ENCODE results near the gene CD300LG. TPM values are rescaled to one million over a fixed set of nuclear protein-coding genes. Genes with fewer than 3 reads are reported as not detected.

The CD300LG gene
- total and polyA plus RNA-seq, 8 donors = 0.09 to 4.3 (median 0.43) TPM

DNA sequence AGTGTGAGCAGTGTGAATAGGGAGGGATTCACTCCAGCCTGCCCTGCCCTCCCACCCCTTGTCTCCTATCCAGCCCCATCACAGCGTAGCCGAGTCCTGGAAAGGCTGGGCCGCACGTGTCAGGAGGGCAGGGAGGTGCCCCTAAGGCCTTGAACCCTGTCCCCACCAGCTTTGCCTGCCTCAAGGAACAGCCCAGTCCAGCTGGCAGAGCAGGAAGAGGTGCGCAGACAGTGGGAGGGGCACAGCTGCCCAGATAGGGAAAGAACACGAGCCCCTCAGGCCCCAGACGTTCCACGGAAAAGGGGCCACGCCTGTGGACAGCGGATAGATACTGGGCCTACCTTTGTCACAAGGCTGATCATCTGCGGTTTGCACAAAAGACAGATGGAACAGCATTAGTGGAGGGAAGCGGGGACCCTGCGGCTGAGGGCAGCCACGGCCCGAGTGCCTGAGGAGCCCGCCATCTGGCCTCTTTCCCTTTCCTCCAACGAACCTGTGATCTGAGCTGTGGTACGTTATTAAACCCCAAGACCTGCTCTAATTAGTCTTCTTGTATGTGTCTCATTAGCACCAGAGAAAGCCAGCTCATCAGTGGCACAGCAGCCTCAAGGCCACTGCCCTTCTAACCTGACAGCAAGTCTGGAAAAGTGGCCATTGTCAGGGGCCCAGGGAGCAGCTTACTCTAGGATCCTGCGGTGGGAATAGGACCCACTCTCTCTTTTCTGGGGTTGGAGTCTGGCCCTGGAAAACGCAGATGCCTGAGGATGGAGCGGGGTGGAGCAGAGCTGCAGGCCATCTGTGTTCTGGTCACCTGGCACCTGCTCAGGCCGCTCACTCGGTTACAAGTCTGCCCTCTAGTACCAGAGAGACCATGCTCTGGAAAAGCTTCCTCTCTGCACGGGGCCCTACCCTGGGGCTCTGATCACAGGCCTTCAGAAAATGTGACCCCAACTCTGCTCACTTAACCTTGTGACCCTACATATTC, 30.3 kb upstream of the CD300LG start:
- FAIRE-seq (no peak), DNase-seq (no peak), ATAC-seq (no peak)
- TF ChIP-seq, protein P1, sequence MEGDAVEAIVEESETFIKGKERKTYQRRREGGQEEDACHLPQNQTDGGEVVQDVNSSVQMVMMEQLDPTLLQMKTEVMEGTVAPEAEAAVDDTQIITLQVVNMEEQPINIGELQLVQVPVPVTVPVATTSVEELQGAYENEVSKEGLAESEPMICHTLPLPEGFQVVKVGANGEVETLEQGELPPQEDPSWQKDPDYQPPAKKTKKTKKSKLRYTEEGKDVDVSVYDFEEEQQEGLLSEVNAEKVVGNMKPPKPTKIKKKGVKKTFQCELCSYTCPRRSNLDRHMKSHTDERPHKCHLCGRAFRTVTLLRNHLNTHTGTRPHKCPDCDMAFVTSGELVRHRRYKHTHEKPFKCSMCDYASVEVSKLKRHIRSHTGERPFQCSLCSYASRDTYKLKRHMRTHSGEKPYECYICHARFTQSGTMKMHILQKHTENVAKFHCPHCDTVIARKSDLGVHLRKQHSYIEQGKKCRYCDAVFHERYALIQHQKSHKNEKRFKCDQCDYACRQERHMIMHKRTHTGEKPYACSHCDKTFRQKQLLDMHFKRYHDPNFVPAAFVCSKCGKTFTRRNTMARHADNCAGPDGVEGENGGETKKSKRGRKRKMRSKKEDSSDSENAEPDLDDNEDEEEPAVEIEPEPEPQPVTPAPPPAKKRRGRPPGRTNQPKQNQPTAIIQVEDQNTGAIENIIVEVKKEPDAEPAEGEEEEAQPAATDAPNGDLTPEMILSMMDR (IDR thresholded peaks at IDR 0.05) = no peak
- Histone ChIP-seq H3K4me3 (no peak overlapping the region), H3K9me3 (no peaks in the 10 kb centered on the region), H3K27me3 (no peaks in the 10 kb centered on the region), H3K4me1 (no peaks in the 10 kb centered on the region), H3K27ac (no peak overlapping the region), H3K36me3 (peaks cover 0 to 8% (median 0%) of the 10 kb centered on the region in 3 donors)
- WGBS, 2 donors = 88 to 91% methylated on average over 23 to 24 of the region's 24 CpGs
- intact Hi-C loops (cut with DNase I) = no loop called here

DNA sequence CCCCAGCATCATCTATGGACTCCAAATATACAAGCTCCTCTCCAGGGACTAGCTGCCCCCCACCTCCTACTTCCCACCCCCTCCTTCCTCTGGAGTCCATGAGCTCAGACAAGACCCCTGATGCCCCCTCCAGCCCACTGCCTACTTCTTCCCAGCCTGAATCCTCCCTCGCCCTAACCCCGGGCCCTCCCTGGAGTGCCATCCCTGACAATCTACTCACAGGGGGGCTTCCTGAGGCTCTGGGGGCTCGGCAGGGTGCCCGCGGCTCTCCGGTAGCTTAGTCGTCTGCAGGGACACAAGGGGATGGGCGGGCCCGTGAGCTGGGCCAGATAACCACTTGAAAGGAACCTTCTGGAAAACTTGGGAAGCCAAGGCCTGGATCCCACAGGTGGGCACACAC, 29.1 kb upstream of the CD300LG start:
- H3K4me1 ChIP-seq = no peaks in the 10 kb centered on the region
- no peak for ATAC-seq
- DNase-seq = no peak
- peaks cover 0 to 8% (median 0%) of the 10 kb centered on the region in 3 donors for H3K36me3 ChIP-seq
- H3K4me3 ChIP-seq = no peak overlapping the region
- intact Hi-C loops (cut with DNase I) = no loop called here
- TF ChIP-seq, protein P1 (IDR thresholded peaks at IDR 0.05) = no peak
- no peaks in the 10 kb centered on the region for H3K27me3 ChIP-seq
- FAIRE-seq = no peak
- H3K27ac ChIP-seq = no peak overlapping the region
- 83 to 89% methylated on average over 9 of the region's 9 CpGs for WGBS, 2 donors
- no peaks in the 10 kb centered on the region for H3K9me3 ChIP-seq

DNA sequence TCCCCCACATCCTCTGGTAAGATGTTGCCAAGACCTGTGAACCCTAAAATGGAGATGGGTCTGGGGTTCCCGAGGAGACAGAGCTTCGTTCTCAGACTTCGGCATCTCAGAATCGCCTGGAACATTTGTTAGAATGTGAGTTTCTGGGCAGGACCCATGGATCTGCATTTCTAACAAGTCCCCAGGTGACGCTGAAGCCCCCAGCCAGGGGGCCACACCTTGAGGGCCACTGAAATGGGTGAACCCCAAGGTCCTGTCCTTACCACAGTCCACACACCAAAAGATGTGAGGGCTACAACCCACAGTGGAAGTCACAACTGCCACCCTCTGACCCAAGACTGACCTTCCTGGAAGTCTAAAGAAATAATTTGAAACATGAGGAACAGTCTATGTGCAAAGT, 28.0 kb upstream of the CD300LG start:
- H3K27me3 ChIP-seq = no peaks in the 10 kb centered on the region
- H3K4me3 ChIP-seq = no peak overlapping the region
- no peaks in the 10 kb centered on the region for H3K4me1 ChIP-seq
- peaks cover 0 to 8% (median 0%) of the 10 kb centered on the region in 3 donors for H3K36me3 ChIP-seq
- TF ChIP-seq, protein P1 (IDR thresholded peaks at IDR 0.05) = no peak
- intact Hi-C loops (cut with DNase I) = no loop called here
- no peaks in the 10 kb centered on the region for H3K9me3 ChIP-seq
- no peak for ATAC-seq
- no peak overlapping the region for H3K27ac ChIP-seq
- FAIRE-seq = no peak
- WGBS, 2 donors = 88% methylated on average over 5 of the region's 5 CpGs
- no peak for DNase-seq

DNA sequence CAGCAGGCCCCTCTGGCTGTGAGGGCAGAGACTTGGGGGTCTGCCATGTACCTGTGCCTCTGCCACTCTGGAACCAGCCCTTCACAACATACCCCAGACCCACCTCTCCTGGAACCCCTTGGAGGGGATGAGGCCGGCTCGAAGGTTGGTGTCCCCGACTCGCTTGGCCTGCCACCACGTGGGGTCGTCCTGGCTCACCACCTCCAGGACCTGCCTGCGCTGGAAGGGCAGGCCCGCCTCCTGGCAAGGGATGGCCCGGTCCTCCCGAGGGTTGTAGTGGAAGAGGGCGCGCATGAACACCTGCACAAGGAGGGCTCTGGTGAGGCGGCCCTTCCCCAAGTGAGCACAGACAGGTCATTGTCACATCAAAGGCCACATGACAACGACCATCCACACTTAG, 26.2 kb upstream of the CD300LG start:
- H3K4me3 ChIP-seq = no peak overlapping the region
- ATAC-seq (no peak), FAIRE-seq (no peak), DNase-seq (no peak)
- H3K27ac ChIP-seq = no peak overlapping the region
- H3K9me3 ChIP-seq = no peaks in the 10 kb centered on the region
- no peaks in the 10 kb centered on the region for H3K4me1 ChIP-seq
- TF ChIP-seq, protein P1 (IDR thresholded peaks at IDR 0.05) = no peak
- peaks cover 0 to 8% (median 0%) of the 10 kb centered on the region in 3 donors for H3K36me3 ChIP-seq
- intact Hi-C loops (cut with DNase I) = no loop called here
- 77 to 90% methylated on average over 14 of the region's 14 CpGs for WGBS, 2 donors
- no peaks in the 10 kb centered on the region for H3K27me3 ChIP-seq

All from pancreas (tissue), 10 donors.